HG02870 (cell line): Measurements from ENCODE around the gene ARHGAP12.
A peak's percentile ranks its signal among the peaks of the same experiment; 100 is the strongest.
"Not testable (repeated sequence)": the region's sequence is repeated elsewhere in the genome, so short reads cannot be mapped to it uniquely, and the experiment has no call there.

ENCODE experiments used
- ATAC-seq: cut with Tn5 transposase; IDR thresholded peaks from one replicate; pipeline ENCODE4 v1.9.1; 2021; ENCODE audit warnings: mild to moderate bottlenecking, moderate library complexity; ENCODE audit not compliant: unreplicated experiment

The ARHGAP12 gene

GRCh38 chr10:31771331-31771831 is 157.2 kb downstream of the ARHGAP12 start:
- ATAC-seq: no peak

- no peak for ATAC-seq
These were observed 158.2 kb downstream of the ARHGAP12 start for GRCh38 chr10:31770307-31770902.

- no peak for ATAC-seq
These were observed 159.1 kb downstream of the ARHGAP12 start for GRCh38 chr10:31769564-31769963.

- not testable (repeated sequence) for ATAC-seq
These were observed 159.7 kb downstream of the ARHGAP12 start for GRCh38 chr10:31768935-31769334.

- ATAC-seq: no peak
These were observed 160.2 kb downstream of the ARHGAP12 start for GRCh38 chr10:31768467-31768866.

- no peak for ATAC-seq
These were observed 163.1 kb downstream of the ARHGAP12 start for GRCh38 chr10:31765541-31765940.

GRCh38 chr10:31762316-31762715 is 166.3 kb downstream of the ARHGAP12 start:
- no peak for ATAC-seq

GRCh38 chr10:31761156-31761555 is 167.5 kb downstream of the ARHGAP12 start:
- ATAC-seq: no peak

- ATAC-seq: no peak
These were observed 168.0 kb downstream of the ARHGAP12 start for GRCh38 chr10:31760674-31761081.

- ATAC-seq: peak; percentile 92
These were observed 168.6 kb downstream of the ARHGAP12 start for GRCh38 chr10:31759799-31760626.

GRCh38 chr10:31759124-31759798 is 169.4 kb downstream of the ARHGAP12 start:
- ATAC-seq: no peak

- ATAC-seq: no peak
These were observed 170.1 kb downstream of the ARHGAP12 start for GRCh38 chr10:31758495-31758894.

- no peak for ATAC-seq
These were observed 170.8 kb downstream of the ARHGAP12 start for GRCh38 chr10:31757831-31758230.

- no peak for ATAC-seq
These were observed 171.2 kb downstream of the ARHGAP12 start for GRCh38 chr10:31757386-31757791.

GRCh38 chr10:31756729-31757110 is 171.9 kb downstream of the ARHGAP12 start:
- no peak for ATAC-seq

- no peak for ATAC-seq
These were observed 172.4 kb downstream of the ARHGAP12 start for GRCh38 chr10:31756101-31756728.
